NCI-H446 (cell line): ENCODE data around the gene SNX11.

Experiments used
- DNase-seq, 2 experiments: peaks; one replicate each; lab custom pipeline; 2025; lab: John Stamatoyannopoulos, UW

The SNX11 gene

DNA sequence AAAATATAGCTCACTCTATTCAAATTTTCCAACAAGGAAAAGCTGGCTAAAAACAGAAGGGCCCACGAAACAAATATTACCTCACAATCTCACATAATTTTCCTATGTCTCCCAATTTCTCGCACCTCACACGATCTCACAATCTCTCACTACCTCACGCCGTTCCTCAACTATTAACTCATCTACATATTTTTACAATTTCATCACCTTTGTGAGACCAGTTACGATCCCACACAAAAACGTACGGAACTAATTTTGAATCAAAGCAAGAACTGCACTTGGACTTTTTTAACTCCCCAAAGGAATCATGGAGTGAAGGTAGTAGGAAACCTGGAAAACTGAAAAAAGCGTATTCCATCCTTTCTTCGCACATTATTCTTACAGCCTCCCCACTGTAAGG is 7.4 kb upstream of the SNX11 start:
- DNase-seq: no peak

DNA sequence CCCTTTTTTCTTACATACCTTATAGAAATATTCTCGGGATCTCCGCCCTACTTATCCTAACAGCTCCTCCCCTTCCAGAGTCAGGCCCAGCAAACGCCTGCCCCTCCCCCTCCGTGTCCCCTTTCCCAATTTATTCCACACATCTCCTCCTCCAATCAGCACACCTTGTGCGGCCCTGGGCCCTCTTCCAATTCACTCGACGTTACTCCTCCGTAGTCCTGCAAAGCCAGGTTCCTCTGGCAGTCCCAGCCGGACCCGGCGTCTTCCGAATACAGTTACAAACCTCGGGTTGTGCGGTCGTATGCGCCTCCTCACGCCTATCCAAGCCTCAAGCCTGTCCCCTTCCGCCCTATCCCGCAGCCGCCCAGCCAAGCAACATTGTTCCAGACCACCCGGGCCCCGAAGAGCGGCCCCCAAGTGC is 7.0 kb upstream of the SNX11 start:
- peak; percentile 24 to 60 for DNase-seq

DNA sequence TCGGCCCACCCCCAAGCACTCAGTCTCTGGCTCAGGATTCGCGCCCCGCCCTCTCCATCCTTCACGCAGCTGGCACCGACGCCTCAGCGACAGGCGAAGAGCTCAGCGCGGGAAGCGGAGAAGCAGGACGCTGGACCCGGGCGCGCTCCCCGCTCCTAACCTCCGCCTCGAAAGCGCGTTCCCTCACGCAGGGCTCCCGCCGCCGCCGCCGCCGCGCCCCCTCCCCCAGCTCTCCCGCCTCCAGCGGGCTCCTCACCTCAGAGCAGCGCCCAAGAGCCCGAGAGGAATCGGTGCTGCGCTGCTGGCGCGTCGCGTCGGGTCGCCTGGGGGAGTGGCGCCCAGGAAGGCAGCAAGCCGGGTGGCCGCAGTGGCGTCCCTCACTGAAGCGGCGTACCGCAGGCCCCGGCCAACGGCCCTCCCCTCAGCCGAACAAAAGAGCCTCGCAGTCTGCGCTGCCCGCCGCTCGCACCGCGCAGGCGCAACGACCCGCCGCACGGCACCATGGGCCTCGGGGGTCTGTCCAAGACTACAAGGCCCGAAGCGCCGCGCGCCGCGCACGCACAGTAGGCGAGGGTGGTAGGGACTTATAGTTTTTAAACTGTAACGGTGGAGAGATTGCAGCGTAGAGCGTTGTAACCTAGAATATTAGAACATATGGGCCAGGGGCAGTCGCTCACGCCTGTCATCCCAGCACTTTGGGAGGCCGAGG is 6.4 kb upstream of the SNX11 start, which contains the start of gene CBX1:
Gene CBX1, minus strand, starts transcription at position 467 of the 709 bp plus-strand sequence. CDS start 24,474 bp downstream, outside the sequence.
- DNase-seq: peak; percentile 74 to 94

DNA sequence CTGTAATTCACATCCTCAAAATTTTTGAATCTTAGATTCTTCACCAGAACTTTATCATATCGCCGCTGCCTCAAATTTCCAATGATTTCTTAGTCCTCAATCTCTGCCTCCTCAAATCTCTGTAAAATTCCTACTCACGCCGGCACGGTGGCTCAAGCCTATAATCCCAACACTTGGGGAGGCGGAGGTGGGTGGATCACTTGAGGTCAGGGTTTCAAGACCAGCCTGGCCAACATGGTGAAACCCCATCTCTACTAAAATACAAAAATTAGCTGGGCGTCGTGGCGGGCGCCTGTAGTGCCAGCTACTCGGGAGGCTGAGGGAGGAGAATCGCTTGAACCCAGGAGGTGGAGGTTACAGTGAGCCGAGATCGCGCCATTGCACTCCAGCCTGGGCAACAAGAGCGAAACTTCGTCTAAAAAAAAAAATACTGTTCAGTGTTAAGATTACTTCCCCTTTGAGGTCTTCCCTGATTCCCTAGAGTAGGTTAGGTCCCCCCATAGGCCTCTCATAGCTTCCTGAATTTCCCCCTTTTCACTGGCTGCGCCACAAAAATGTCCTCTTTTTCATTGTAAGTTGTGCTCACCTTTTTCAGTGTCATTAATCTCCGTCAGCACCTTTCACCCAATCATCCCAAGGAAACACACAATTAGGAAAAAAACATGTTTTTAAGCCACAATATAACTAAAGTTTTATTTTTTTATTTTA is 5.4 kb upstream of the SNX11 start:
- DNase-seq: no peak

DNA sequence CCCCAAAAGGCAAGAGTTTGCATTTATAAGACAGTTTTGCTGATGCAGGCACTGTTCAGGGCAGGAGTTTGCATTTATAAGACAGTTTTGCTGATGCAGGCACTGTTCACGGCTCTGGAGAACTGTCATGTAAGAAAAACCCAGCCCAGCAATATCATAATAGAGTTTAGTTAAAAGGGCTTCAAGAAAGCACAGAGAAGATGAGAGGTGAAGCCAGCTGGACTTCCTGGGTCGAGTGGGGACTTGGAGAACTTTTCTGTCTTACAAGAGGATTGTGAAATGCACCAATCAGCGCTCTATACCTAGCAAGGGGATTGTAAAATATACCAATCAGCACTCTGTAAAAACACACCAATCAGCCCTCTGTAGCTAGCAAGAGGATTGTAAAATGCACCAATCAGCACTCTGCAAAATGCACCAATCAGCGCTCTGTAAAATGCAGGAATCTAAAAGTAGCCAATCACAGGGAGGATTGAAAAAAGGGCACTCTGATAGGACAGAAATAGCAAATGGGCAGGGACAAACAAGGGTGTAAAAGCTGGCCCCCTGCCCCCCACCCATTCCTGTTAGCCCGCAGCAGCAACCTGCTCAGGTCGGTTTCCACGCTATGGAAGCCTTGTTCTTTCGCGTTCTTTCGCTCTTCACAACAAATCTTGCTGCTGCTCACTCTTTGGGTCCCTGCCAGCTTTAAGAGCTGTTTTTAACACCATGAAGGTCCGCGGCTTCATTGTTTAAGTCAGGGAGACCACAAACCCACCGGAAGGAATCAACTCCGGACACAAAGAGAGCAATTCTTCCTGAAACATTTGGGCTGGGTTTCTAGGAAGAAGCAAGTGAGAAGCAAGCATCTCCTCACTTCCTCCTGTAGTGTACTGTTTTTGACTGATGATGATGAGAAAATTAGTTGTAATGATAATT is 4.5 kb upstream of the SNX11 start:
- DNase-seq: no peak

DNA sequence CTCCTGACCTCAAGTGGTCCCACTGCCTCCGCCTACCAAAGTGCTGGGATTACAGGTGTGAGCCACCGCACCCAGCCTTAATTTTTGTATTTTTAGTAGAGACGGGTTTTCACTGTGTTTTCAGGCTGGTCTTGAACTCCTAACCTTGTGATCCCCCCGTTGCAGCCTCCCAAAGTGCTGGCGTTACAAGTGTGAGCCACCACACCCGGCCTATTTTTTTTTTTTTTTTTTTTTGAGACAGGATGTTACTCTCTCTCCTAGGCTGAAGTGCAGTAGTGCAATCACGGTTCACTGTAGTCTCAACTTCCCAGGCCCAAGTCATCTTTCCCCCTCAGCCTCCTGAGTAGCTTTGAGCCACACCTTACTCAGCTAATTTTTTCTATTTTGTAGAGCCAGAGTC is 3.1 kb upstream of the SNX11 start:
- no peak for DNase-seq

DNA sequence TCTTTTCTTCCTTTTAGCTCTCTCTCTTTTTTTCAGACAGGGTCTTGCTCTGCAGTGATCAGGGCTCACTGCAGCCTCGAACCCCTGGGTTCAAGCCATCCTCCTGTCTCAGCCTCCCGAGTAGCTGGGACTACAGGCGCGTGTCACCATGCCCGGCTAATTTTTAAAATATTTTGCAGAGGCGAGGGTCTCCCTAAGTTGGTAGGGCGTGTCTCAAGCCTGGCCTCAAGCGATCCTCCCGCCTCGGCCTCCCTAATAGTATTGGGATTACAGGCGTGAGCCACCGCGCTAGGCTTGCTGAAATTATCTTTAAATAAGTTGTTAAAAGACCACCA is 797 bp upstream of the SNX11 start:
- no peak for DNase-seq

DNA sequence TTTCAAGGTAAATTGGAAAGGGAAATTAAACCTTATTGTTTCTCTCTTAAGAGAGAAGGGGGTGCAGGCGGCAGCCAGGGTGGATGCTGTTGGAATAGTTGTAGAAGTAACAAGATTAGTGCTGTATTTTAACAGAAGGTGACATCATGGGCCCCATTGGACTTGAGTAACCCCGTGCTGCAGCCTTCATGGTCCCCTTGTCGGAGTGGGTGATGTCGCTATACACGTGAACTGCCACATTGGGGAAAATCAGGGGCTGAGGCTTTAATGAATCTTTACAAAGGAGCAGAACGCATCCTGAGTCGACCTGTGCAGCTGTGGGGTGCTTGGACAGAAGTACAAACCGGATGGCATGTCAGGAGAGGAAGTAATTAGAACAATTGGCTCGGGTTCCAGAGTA is 3.2 kb downstream of the SNX11 start:
- DNase-seq: no peak

DNA sequence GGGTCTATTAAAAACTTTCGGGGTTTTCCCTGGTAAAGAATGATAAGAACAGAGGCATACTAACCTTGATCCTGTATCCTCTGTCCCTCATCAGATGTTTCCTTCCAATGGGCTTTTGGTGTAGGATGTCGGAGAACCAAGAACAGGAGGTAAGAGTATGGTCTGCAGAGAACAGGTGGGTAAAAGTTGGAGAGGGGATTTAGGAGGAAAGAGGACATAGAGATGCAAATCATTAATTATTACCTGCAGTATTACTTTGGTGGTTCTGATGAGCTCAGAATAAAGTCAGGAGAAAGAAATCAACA is 4.3 kb downstream of the SNX11 start:
- DNase-seq: no peak

DNA sequence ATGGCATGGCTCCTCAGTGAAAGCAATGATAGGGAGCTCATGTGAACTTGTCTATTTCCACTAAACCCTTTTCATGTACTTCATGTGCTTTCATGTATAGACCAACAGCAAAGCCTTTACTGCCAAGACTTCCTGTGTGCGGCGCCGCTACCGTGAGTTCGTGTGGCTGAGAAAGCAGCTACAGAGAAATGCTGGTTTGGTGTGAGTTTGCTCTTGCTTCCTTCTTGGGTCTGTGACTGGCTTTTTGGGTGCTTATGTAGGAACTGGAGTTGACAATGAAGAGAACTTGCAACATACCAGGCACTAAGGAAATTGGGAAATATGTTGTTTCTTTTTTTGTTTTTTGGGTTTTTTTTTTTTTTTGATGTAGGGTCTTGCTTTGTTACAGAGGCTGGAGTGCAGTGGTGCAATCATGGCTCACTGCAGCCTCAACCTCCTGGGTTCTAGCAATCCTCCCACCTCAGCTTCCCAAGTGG is 5.7 kb downstream of the SNX11 start:
- no peak for DNase-seq

DNA sequence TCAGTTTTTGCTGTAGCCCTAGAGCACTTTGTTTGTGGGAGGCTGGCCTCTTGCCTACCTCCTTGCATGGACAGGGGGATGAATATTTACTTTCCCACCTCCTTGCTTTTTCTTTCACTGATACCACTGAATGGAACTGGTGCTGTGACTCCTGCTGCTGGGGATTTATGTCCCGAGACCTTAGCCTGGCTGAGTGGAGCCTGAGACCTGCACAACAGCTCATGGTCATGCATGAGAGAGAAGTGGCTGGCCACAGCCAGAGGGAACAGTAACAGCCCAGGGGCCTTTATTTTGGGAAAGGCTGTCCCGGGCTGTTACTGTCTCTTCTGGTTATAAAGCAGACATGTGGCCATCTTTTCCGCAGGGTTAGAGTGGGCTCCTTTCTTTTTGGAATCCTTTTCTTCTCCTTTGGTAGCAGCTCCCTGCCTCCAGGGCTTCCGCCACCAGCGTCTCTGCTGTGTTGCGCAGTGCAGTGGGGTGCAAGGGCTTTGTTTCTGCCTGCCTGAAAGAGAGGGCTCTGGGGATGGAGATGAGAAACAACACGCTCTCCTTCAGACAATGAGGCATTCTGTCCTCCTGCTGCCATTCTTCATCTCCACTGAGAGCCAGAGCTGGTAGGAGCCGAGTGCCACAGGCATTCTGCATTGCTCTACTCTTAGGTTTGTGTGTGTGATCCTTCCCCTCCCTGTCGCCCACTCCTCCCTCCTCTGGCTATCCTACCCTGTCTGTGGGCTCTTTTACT is 14.5 kb downstream of the SNX11 start:
- no peak for DNase-seq

DNA sequence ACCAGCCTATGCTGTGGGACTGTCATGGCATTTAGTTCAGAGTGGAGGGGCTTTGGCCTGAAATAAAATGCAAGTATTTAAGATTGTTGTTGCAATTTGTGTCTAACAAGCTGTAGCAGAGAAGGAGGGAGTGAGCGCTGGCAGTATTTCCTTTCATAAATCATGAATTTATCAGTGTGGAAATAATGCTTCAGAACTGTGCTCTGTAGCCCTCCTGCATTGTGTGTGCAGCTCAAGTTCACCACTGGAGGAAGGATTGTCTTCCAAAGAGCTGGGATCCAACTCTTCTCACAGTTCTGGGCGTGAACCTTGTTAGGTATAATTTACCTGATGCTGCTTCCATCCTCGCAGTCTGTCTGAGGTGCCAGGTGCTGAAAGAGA is 15.1 kb downstream of the SNX11 start:
- DNase-seq: no peak

DNA sequence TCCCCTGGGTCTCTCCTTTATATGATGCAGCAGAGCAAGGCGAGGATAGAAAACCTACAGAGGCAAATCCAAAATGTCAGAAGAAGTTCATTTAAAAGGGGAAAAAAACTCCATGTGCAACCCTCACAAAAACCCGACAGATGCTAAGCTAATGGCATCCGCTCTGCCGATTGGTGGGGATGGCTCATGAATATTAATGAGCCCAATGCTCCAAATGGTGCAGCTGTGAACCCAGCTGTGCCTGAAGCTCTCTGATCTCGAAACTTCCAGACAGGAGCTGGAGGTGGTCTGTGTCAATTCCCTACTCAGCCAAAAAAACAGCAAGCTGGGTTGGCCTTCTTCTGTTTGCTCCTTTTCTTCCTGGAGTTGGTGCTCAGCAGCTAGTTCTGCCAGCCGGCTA is 15.5 kb downstream of the SNX11 start:
- no peak for DNase-seq

DNA sequence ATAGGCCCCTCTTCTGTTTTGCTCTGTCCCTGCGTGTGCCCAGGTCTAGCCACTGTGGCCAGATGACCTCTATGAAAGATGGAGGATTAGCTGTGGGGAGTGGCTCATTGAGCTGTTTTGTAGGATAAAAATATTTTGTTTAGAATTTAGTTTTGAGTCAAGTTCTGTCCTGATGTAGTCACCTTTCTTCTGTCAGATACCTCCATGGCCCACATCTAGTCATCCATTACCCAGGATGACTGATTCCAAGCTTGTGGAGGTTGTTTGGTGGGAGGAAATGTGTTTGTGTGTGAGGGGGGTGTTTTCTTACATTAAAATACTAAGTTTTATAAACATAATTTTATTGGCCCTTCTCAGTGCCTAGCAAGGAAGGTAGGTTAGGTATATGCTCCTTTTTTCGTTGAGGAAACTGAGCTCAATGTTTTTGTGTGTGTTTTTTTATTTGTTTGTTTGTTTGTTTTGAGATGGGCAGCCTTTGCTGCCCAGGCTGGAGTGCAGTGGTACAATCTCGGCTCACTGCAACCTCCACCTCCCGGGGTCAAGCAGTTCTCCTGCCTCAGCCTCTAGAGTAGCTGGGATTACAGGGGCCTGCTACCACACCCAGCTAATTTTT is 16.3 kb downstream of the SNX11 start:
- DNase-seq: no peak

DNA sequence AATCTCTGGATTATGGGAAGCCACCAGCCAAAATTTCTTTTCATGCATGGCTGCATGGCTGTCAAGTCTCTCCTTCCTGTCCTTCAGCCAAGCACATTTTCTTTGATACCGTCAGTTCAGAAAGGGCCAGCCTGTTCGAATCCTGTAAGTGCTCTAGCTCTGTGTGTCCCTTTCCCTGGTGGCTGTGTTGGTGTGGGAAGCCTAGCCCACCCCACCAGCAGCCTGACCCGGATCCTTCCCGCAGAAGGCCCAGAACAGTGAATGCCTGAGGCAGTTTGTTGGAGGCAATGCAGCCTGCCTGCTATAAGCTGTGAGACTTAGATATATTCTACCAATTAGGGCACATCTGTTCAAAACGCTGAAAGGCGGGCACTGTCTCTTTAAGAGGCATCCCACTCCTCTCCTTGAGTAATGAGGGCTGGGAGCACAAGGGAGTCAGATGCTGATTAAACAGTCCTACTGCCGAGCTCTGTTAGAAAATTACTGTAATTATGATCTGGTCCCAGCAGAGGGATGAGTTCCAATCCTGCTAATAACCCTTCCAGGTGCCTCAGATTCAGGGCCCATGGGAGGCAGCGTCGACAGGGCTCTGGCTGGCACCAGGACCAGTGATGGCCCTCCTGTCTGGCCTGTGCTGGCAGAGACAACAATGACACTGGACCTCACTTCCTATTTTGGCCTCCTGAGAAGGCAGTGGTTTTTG is 18.4 kb downstream of the SNX11 start:
- no peak for DNase-seq

DNA sequence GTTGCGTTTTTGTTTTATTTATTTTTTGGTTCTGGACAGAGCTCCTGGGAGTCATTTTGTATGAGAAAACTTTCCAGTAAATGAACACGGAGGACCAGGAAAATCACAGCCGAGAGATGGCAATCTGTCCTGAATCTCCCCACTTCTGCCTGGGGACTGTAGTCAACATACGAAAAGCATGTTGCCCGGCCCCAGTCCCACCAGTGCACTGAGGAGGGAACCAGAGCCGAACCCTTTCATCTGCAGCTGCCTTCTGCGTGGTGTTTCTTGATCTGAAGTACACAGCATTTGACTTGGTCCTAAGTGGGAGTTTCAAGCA is 18.9 kb downstream of the SNX11 start:
- no peak for DNase-seq

DNA sequence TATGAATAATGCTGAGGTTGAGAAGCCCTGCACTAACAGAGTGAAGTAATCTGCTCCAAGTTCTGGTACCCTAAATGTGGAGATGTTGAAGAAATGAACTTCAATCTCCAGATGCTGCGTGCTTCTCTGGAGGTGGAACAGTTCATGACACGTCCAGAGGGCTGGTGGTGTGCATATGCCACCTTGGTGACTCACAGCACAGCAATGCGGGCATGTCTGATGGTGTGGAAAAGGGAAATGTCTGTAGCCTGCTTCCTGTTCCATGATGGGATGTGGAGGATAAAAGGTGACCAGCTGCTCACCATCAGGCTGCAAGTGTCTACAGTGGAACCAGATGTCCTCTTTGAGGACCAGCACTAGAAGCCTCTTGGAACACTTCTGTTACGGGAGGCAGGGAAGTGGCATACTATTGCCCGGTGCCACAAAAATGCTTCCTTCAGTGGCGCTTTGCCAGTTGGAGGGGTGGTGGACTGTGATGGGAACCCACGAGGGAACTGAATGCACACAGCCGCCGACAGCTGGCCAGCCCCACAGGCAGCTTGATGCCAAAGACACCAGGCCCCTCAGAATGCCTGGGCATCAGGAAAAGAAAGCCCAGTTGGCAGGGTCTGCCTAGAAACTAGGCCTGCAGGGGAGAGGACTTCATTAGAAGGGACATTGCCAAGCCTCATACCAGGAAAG is 19.9 kb downstream of the SNX11 start:
- peak in 1 of 2 experiments; percentile 65 for DNase-seq

DNA sequence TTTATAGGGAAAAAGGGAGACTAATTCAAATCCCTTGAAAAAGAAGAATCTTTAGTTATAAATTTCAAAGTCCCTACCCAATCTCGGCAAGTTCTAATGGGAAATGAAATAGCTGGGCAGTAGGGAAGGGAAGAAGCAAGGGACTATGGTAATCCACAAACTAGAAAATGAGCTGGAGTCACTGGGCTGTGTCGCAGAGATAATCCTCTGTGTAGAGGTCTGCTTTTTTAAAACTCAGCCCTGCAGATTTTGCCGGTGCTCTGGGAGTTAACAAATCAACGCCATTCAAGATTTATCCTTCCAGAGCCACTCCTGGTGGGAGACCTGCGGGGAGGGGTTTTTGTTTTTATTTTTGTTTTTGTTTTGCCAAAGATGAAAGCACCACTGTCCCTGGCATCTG is 20.8 kb downstream of the SNX11 start:
- no peak for DNase-seq

DNA sequence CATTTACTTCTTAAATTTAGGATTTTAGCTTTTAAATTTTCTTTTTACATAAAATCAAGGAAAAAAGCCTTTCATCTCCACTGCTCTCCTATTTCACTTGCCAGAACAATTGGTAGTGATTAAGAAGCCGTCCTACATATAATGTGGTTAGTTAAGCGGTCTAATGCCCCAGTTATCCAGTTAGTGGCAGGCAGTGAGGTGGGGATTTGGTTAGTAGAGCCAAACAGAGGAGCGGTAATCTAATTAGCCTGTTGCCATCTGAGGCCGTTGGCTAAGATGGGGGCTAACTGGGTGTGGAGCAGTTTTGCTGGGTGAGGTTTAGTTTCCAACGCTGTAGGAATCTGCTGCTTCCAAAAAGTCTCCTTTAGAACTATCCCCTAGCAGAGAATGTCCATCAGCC is 22.4 kb downstream of the SNX11 start:
- no peak for DNase-seq

DNA sequence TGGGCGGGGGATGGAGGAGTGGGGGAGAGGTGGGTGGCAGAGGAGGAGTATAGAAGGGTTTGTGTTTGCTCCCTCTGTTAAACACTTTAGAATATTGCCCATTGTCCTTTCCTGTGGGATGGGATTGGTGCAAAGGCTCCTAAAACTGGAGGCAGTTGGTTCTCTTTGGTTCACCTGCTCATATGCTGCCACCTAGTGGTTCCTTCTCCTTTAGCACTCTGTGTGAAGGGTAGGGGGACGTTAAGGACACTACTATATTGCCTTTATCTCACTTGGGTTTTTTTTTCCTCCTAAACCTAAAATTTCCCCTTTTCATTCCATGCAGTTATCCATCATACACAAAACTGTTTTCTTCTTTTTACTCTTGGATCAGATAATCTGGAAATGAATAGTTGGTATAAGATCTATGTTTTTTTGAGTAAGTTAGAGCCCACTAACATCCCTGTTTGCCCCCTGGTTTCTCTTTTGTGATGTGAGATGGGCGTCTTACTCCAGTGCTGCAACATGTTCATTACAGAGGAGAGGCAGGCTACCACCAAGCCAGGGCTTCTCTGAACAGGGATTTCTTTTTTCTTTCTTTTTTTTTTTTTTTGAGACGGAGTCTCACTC is 23.8 kb downstream of the SNX11 start:
- peak; percentile 57 to 81 for DNase-seq
